GM12878 (cell line): ENCODE data around the gene GRPEL2. TPM values are rescaled to one million over a fixed set of nuclear protein-coding genes. Genes with fewer than 3 reads are reported as not detected.

Source experiments
- BMI1 ChIP-seq: fragments of 450-650 bp; IDR thresholded peaks from 2 replicates; pipeline ENCODE4 v1.6.1; 2016; ENCODE audit warnings: mild to moderate bottlenecking, moderate library complexity, borderline replicate concordance
- CTCF ChIP-seq, 3 experiments: IDR thresholded peaks in 2 of 3; conservative IDR thresholded peaks in 1 of 3; 2 replicates each; pipeline ENCODE4 v1.5.1; 2011; ENCODE audit warnings: low read depth in 3 of 3, low read length in 3 of 3, mild to moderate bottlenecking in 3 of 3, control low read depth in 2 of 3, moderate library complexity in 2 of 3, inconsistent platforms in 1 of 3, mixed read lengths in 1 of 3; ENCODE audit not compliant: control insufficient read depth in 2 of 3, insufficient read depth in 1 of 3; ENCODE audit errors: extremely low read depth in 1 of 3
- ETV6 ChIP-seq, 2 experiments: fragments of 450-650 bp in 1 of 2; IDR thresholded peaks in 1 of 2; conservative IDR thresholded peaks in 1 of 2; 2 replicates each; pipeline ENCODE4 v1.6.1; 2014; ENCODE audit warnings: antibody characterized with exemption in 1 of 2, borderline replicate concordance in 1 of 2, low read depth in 1 of 2, mild to moderate bottlenecking in 1 of 2, moderate library complexity in 1 of 2
- GATAD2B ChIP-seq: fragments of 450-650 bp; conservative IDR thresholded peaks from 2 replicates; pipeline ENCODE4 v1.6.1; 2017; ENCODE audit warnings: low read depth, mild to moderate bottlenecking, moderate library complexity
- HCFC1 ChIP-seq: fragments of 150-350 bp; IDR thresholded peaks from 2 replicates; pipeline ENCODE4 v1.6.1; 2014; ENCODE audit warnings: low read length
- IKZF1 ChIP-seq: fragments of 450-650 bp; conservative IDR thresholded peaks from 2 replicates; pipeline ENCODE4 v1.6.1; 2017; ENCODE audit warnings: antibody characterized with exemption, mild to moderate bottlenecking
- LARP7 ChIP-seq: fragments of 450-650 bp; IDR thresholded peaks from 2 replicates; pipeline ENCODE4 v1.6.1; 2017; ENCODE audit warnings: mild to moderate bottlenecking
- MXI1 ChIP-seq: fragments of 150-350 bp; IDR thresholded peaks from 2 replicates; pipeline ENCODE4 v1.6.1; 2011; ENCODE audit warnings: low read depth, mild to moderate bottlenecking, inconsistent platforms, low read length, improper control_type of control experiment
- MYB ChIP-seq: fragments of 150-350 bp; IDR thresholded peaks from 2 replicates; pipeline ENCODE4 v1.6.1; 2014; ENCODE audit warnings: mild to moderate bottlenecking, low read depth, low read length, borderline replicate concordance
- PML ChIP-seq: IDR thresholded peaks from 2 replicates; pipeline ENCODE4 v1.6.1; 2012; ENCODE audit warnings: low read length, inconsistent platforms
- POLR2A ChIP-seq: IDR thresholded peaks from 2 replicates; pipeline ENCODE4 v1.6.1; 2011; ENCODE audit warnings: low read depth, mild to moderate bottlenecking, low read length
- POU2F2 ChIP-seq: IDR thresholded peaks from 3 replicates; pipeline ENCODE4 v1.6.1; 2011; ENCODE audit warnings: low read depth, mild to moderate bottlenecking, low read length, borderline replicate concordance
- RAD51 ChIP-seq: fragments of 450-650 bp; IDR thresholded peaks from 2 replicates; pipeline ENCODE4 v1.6.1; 2016; ENCODE audit warnings: moderate library complexity, mild to moderate bottlenecking, inconsistent platforms
- RFX5 ChIP-seq: IDR thresholded peaks from 2 replicates; pipeline ENCODE4 v1.6.1; 2011; ENCODE audit warnings: low read depth, low read length, improper control_type of control experiment
- SP1 ChIP-seq: IDR thresholded peaks from one replicate; pipeline ENCODE4 v1.6.1; 2011; ENCODE audit warnings: low read depth, low read length
- STAT1 ChIP-seq: fragments of 450-650 bp; conservative IDR thresholded peaks from 2 replicates; pipeline ENCODE4 v1.6.1; 2014; ENCODE audit warnings: antibody characterized with exemption, mild to moderate bottlenecking
- SUPT20H ChIP-seq: IDR thresholded peaks from 2 replicates; pipeline ENCODE4 v1.6.1; 2011; ENCODE audit warnings: low read depth, mild to moderate bottlenecking, low read length, moderate library complexity, borderline replicate concordance; ENCODE audit not compliant: control insufficient read depth
- TAF1 ChIP-seq: IDR thresholded peaks from 2 replicates; pipeline ENCODE4 v1.6.1; 2011; ENCODE audit warnings: mild to moderate bottlenecking, low read depth, low read length, borderline replicate concordance
- TCF7 ChIP-seq: IDR thresholded peaks from 2 replicates; pipeline ENCODE4 v1.6.1; 2014; ENCODE audit warnings: antibody characterized with exemption, borderline replicate concordance
- USF1 ChIP-seq: IDR thresholded peaks from 2 replicates; pipeline ENCODE4 v1.6.1; 2011; ENCODE audit warnings: borderline replicate concordance, low read depth, mild to moderate bottlenecking, moderate library complexity, mixed read lengths, low read length; ENCODE audit not compliant: insufficient read depth; ENCODE audit errors: extremely low read length
- ZNF687 ChIP-seq: fragments of 450-650 bp; IDR thresholded peaks from 2 replicates; pipeline ENCODE4 v1.6.1; 2017; ENCODE audit warnings: mild to moderate bottlenecking, moderate library complexity
- ZZZ3 ChIP-seq: IDR thresholded peaks from 2 replicates; pipeline ENCODE4 v1.6.1; 2011; ENCODE audit warnings: low read depth; ENCODE audit not compliant: control insufficient read depth, insufficient read length
- polyA plus RNA-seq, 11 experiments: library from polyadenylated mRNA; depleted of rRNA in 4 of 11; unstranded in 6 of 11; stranded (reverse) in 5 of 11; fragments of >200 nt; fragmentation: Nextera tagmentation in 4 of 11; fragmentation: Illumina TruSeq in 1 of 11; extraction: Ambion mirVana in 4 of 11; extraction: Trizol in 1 of 11; gene quantifications; 1 replicate in 1 of 11; 2 replicates in 10 of 11; pipeline versions ENCODE4 v1.2.1 to v1.2.3, GENCODE V29; 2011 to 2016; ENCODE audit warnings: inconsistent platforms in 2 of 11, missing spikeins in 2 of 11, low read depth in 1 of 11
- total RNA-seq, 4 experiments: library from RNA; depleted of rRNA in 3 of 4; stranded (reverse); fragments of >200 nt in 3 of 4; fragmentation: Illumina TruSeq in 1 of 4; extraction: Trizol in 1 of 4; gene quantifications; 2 replicates each; pipeline versions ENCODE4 v1.2.1 to v1.2.3, GENCODE V29; 2013 to 2021

GRPEL2 gene
- total and polyA plus RNA-seq, 10 of the 15 experiments (the other 5 are each of a cell fraction or from before 2014, with no cell fraction given): 4.4 to 20.2 (median 14.1) TPM

GRCh38 chr5:149345147-149345891 lies at the start of gene GRPEL2 (continued):
- TF ChIP-seq ZNF687 (peak; percentile 76), SUPT20H (no peak), MXI1 (peak; percentile 89), IKZF1 (peak; percentile 92), GATAD2B (peak; percentile 78; the same call in 1 of the 2 replicates), SP1 (peak; percentile 51), TAF1 (peak; percentile 73), TCF7 (no peak), RAD51 (no peak), POU2F2 (peak; percentile 62; the same call in 1 of the 3 replicates), ETV6 (conservative IDR thresholded peaks at IDR 0.05 in 1 of 2, IDR thresholded peaks at IDR 0.05 in 1 of 2; ENCODE audit: borderline replicate concordance in 1 of 2, low read depth in 1 of 2) (peak in 1 of 2 experiments; percentile 98; a peak in 3 of 4 replicates), PML (peak; percentile 92), HCFC1 (peak; percentile 74), POLR2A (peak; percentile 97), CTCF (IDR thresholded peaks at IDR 0.05 in 2 of 3, conservative IDR thresholded peaks at IDR 0.05 in 1 of 3; ENCODE audit: control insufficient read depth in 2 of 3, extremely low read depth in 1 of 3, insufficient read depth in 1 of 3, low read depth in 3 of 3, low read length in 3 of 3) (0 out of 6 replicates have a peak, but pooled peaks of 1 of the 3 experiments have one; percentile 6), MYB (no peak), BMI1 (peak; percentile 58; the same call in 1 of the 2 replicates), RFX5 (0 out of 2 replicates have a peak, but pooled peaks have one; percentile 29), ZZZ3 (no peak), STAT1 (0 out of 2 replicates have a peak, but pooled peaks have one; percentile 51), LARP7 (peak; percentile 74), USF1 (no peak)
